ENCODE measurements around the gene NEK9.

NEK9 gene

DNA sequence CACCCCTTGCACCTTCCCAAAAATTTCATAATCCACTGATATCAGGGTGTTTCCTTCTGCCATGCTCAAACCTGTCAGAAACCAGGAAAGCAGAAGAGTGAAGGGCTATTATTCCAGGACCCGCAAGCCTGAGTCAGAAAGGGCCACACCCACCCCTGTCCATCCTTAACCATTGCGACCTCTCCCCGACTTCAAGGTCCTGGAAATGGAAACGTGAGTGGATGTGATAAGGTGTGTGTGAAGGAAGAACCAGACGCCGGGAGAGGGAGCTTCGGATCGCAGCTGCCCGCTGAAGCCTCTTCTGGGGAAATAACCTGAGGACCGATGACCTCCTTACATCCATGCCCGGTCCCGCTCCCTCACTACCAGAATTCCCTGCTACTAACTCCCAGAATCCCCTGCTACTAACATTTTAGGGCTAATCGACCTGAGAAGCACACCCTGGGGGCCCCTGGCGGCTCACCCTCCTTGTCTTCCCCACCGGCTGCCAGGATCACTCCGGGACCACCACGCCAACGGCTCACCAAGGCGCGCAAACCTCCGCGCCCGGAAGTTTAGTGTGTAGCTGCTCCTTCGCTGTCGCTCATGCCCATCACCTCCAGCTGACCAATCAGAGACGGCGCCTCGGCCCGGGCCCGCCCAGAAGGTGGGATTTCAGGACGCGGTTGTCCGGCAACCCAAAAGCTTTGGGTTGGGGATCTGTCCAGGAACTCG, 63.2 kb downstream of the NEK9 start, which contains the start of gene ACYP1:
Gene ACYP1, minus strand, starts transcription at position 534 of the 714 bp plus-strand sequence. Its CDS starts 471 bp downstream, at position 63.
- peak; percentile 94 to 97 (median 97) for DNase-seq

DNA sequence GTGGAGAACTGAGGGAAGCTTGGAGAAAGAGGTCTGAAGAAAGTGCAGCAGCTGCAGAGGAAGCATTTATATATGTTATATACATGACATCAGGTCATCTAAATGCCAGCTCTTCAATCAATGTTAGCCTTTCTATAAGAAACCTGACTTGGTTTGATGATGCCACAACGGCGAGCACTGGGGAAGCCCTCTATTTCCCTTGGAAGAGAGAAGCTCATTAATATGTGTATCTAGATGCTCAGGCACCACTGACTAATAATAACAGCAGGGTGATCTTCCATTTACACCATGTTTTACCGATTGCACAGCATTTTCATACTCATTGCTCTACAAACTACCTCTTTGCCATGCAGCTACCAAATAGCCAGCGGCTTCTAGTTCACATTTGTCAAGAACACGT, 63.8 kb downstream of the NEK9 start:
- DNase-seq: no peak

DNA sequence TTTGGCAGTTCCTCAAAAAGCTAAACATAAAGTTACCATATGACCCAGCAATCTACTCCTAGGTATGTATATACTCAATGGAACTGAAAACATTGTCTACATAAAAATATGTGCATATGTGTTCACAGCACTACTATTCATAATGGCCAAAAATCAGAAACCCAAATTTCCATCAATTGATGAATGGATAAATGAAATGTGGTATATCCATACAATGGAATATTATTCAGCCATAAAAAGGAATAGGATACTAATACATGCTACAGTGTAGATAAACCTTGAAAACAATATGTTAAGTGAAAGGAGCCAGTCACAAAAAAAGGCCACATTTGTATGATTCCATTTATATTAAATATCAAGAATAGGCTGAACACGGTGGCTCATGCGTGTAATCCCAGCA, 66.4 kb downstream of the NEK9 start:
- DNase-seq: no peak

DNA sequence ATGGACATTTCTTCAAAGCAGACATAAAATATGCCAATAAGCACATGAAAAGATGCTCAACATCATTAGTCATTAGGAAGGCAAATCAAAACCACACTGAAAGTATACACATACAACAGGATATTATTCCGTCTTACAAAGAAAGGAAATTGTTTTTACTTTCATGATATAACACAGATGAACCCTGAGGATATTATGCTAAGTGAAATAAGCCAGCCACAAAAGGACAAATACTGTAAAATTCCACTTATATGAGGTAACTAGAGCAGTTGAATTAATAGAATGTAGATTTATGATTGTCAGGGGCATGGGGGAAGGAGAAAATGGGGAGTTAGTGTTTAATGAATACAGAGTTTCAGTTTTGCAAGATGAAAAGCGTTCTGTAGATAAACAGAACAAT, 67.2 kb downstream of the NEK9 start:
- no peak for DNase-seq

DNA sequence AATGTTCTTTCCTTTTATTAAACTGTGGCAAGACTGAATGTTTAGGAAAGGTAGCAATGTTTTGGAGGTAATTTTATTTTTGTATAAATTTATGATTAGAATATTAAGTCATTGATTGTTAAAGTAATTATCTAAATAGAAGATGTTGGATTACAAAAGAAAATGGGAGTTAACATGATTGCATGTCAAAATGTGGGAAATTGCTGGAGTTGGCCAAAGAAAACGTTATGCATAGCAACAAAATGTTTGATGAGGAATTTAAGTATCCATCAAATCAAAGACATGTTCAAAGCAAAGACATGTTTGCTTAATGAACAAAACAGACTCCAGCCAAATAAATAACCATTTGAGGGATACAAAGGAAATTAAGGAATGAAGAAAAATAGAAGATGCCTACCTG, 72.4 kb downstream of the NEK9 start:
- no peak for DNase-seq

DNA sequence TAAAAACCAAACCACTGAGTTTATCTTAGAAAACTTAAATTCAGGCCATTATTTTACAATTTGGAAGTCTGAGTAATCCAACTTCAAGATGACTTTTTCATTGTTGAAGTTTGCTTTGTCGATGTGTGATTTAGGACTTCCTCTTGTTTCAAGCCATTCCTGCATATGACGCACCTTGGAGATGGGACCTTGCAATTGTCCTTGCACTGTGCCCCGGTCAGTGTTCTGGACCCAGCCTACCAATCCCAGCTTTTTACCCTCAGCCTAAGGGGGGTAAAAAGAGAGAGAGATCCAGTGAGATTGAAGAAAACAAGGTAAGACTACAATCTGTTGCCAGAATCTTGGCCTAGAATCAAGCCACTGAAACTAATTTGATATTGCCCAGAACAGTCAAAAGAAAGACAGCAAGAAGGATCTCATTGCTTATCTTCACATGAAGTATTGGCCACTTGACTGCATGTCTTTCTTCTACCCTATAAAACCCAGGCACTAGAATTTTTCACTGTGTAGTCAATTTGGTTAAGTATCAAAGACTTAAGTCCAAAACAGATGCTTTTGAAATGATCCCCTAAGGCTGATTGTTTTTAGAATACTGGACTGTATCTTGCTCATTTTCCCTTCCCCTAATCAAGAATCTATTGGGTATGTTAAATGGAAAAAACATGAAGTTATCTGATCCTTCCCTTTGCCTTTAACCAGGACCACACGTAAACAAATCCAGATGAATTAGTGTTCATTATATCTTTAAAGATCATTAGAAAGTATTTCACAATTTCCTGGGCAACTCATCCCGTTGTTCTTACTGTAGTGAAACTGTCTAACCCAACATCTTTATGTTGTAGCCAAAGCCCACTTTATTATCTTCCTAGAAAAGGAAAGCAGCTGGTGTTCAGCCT, 73.2 kb downstream of the NEK9 start:
- DNase-seq: no peak

DNA sequence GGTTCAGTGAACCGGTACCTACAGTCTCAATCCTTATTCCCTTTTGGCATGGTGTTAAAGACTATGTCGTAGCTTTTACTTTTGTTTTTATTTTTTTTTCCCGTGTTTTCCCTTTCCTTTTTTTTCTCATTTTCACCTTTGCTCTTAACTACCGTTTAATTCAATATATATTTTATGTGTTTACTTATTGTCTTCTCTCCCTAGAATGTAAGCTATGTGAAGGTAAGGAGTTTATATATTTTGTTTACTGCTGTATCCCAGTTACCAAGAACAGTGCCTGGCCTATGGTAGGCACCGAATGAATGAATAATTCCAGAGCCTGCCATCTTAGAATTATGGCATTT, 75.3 kb downstream of the NEK9 start:
- DNase-seq: no peak

DNA sequence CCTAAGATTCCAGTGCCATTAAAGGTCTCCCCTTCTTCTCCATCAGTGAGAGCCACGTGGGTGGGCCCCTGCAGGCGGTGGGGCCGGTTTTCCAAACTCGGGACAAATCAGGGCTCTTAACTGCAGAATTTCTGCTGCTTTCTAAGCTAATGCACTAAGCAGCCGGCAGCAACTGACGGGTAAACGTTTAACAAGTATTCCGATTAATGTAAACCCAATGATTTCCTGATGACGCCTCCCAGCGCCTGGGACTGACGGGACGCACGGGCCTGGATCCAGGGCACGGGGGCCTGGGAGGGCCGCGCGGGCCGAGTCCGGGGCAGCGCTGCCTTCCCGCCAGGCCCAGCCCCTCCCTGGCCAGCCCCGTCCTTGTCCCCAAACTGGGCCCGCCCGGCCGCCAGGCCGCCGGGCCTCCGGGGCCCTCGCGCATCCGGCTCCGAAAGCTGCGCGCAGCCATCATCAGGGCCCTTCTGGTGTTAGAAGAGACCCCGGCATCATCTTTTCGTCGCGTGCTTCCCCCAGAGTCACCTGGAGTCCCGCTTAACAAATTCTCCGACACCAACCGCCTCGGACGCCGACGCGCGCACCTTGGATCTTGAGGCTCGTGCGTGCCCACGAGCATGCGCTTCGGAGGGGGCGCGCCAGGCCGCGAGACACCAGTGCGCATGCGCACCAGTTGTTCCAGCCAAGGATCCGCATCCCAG, 75.8 kb downstream of the NEK9 start, which contains the start of gene MLH3:
Gene MLH3, minus strand, starts transcription at position 616 of the 704 bp plus-strand sequence. CDS start 1,812 bp downstream, outside the sequence.
- DNase-seq: peak; percentile 90 to 97 (median 96)

DNA sequence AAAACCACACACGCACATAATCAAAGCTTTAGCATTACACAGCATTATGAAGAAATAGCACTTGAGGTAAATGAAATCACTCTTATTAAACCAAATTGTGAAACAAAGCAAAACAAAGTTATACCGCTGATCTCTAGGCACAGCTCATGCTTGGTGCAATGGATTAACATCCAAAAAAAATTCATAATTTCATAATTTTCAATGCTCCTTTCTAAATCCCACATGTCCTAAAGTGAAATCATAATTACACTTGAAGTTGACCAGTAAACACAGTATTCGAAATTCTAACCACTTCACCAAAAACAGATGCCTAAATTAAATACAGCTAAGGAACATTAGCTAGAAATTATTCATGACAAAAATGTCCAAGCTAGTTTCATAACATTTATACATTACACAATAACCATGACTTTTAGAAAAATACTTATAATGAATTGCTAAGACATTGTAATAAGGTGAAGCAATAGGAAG, 77.1 kb downstream of the NEK9 start:
- DNase-seq: no peak

DNA sequence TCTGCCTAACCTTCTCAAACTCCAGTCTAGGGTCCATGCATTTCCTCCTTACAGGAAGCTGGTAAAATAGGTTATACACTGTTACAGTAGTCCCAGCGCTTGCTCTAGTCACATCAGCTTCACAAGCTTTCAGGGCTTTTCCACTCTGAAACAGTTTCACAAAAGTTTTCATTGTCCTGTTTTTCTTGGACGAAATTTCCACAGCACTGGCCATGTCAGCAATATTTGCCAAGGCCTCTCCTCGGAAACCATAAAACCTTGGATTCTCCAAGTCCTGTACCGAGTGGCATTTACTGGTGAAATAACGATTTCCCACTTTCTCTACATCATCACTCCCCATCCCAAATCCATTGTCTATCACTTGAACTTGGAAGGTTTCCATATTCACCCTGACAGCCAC, 77.7 kb downstream of the NEK9 start:
- DNase-seq: no peak

DNA sequence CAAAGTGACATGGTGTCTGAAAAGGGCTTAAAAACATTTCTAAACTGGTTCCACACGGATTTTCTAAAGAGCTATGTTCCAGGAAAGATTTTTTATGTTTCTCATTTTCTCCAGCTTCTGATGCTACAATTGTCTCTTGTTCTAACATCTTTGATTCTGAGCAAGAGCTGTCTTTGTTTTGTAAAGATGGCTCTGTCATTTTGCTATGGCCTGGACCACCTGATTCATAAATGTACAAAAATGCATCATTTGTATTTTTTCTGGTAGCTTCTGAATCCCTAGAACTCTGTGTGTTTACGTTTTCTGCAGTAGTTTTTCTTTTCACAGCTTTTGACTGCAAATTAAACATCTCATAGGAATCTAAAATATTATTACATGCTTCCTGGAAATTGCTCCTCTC, 78.7 kb downstream of the NEK9 start:
- no peak for DNase-seq

DNA sequence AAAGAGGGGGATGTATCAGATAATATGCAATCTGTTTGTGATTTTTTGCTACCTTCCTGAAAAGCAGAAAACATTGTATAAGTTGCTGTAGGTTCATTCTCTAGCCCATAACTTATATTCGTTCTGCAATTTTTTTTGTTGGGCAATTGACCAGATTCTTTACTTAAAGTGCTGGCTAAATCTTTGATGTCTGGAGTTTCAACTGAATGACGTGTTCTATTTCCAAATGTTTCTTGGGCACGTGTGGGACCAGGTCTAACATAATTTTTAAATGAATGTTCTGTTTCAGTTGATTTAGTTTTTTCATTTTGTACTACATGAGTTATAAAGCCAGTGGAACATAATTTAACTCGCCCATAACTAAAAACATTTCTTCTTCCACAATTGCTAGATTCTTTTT, 79.3 kb downstream of the NEK9 start:
- DNase-seq: no peak

DNA sequence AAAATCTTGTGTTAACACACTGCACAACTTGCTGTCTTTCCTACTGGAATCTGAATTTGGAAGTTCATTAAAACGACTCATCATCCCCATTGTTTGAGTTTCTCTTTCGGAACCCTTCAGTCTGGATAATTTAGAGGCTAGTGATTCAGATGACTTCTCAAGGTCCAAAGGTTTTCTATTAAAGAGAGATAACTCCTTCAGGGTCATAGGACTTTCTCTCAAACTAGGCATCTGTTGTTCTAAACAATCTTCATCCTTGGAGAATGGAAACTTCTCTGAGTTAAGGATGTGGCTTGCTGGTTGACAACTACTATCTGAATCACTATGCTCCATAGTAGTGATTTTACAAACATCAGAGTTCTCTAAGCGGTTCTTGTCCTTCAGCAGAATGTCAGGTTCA, 79.9 kb downstream of the NEK9 start:
- no peak for DNase-seq

DNA sequence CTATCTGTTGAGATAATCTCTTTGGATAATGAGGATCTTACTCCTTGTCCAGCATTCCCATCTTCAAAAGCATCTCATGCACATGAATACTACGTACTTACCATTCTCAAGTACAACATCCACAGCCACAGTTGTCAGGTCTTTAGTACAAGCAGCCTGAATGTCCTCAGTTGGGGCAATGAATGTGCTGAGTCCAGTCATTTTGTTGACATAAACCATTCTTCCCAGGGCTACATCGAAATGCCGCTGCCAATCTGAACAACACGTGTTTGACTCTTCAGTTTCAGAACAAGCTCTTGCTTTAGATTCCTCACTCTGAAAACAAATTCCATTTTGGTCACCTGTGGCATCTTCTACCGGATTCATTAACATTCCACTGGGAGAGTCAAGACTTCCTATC, 80.6 kb downstream of the NEK9 start:
- DNase-seq: no peak

DNA sequence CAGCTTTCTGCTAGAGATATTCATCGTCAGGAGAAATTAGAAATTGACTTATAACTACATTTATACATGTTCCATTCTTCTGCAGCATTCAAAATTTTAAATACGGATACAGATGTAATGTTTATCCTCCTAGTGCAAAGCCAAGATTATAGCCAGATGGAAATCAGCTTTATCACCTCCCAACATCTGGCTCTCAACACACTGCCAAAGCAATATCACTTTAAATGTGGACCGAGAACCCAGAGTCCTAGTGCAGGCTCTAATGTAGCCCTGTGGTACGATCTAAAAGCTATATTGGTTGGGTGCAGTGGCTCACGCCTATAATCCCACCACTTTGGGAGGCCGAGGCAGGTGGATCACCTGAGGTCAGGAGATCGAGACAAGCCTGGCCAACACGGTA, 82.1 kb downstream of the NEK9 start:
- no peak for DNase-seq

DNA sequence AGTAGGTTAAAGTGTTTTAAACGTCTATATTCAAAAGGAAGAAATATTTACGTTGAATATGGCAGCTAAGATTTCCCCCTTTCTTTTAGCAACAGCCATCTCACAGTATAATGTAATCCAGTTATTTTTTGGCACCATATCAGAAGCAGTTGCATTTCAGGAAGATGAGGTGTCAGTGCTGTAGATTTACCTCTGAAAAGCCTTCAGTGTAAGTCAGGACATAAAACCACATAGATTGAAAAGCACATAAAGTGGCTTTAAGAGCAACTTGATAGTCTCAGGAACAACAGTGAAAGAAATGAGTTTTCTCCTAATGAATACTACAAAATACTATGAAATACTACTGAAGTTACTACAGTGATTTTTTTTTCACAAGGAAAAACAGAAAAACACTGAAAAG, 82.5 kb downstream of the NEK9 start:
- DNase-seq: no peak

DNA sequence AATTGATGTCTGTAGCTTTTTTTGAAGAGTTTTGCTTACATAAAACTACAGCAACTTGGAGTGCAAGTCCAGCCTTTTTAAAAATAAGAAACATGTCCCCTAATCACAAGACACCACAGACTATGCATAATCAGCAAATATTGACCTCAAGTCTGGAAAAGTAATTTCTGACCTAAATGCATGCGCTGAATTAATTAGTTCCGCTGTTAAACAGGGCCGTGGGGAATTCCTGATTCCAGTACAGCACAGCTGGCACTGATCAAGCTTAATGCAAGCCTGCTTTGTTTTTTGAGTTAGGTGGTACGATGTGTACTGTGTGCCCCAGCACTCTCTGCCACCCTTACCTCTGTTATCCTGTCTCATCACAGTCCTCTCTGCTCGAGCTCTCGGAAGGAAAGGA, 84.8 kb downstream of the NEK9 start:
- DNase-seq: no peak

DNA sequence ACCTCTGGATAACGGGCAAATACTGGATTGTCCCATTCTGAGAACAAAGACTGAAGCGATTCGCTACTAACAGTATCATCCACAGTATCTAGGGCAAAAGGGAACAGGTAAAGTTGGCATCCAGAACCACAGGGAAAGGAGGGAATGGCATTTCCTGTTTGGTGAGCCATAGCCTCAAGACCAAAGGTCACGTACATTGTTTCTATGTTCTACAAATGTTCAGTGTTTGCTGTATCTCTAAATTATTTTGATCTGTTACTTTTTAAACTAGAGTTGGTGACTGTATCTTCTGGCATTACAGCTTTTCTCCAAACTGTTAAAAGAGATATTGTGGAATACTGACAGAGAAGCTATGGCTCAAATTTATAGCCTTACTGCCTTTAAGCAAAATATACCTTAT, 85.2 kb downstream of the NEK9 start:
- no peak for DNase-seq

DNA sequence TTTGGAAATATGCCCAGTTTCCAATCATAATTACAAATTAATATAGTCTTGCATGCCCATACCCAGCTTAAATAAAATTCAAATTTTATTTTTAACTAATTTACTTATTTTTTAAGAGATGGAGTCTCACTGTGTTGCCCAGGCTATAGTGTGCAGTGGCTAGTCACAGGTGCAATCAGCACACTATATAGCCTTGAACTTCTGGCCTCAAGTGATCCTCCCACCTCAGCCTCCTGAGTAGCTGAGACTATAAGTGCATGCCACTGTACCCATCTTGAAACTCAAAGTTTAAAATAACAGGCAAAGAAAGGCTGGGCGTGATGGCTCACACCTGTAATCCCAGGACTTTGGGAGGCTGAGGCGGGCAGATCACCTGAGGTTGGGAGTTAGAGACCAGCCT, 85.9 kb downstream of the NEK9 start:
- DNase-seq: no peak

DNA sequence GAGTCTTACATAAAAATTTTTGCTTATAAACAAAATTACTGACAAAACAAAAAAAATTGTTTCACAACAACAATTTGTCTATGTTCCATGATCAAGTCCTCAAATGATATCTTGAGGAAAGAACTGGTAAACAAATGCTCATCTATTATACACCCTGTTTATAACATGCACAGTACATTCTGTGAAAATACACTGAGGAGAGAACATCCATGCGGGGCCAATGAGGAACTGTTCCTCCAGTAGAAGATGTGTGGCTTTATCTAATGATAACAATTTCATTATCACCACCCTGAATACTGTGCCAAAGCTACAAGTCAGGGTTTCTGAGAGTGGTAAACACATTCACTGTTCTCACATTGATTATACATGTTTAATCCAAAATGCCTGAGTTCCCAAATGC, 86.3 kb downstream of the NEK9 start:
- DNase-seq: no peak

DNA sequence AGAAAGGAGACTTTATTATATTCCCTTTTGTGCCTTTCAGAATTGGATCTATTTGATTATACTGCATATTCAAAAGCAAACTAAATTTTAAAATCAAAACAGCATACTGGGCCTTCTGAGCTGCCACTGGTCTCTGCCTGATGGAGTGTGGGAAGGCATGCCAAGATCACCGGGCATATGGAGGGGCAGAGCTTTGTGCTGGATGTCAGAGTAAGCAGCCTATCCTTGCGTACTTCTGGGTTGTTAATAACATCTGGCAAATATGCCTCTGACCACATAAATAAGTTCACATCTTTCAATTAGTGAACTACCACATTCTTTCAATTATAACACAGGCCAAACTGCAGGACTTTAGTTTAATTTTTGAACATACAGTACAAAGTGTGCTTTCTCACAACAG, 93.9 kb downstream of the NEK9 start:
- DNase-seq: no peak

DNA sequence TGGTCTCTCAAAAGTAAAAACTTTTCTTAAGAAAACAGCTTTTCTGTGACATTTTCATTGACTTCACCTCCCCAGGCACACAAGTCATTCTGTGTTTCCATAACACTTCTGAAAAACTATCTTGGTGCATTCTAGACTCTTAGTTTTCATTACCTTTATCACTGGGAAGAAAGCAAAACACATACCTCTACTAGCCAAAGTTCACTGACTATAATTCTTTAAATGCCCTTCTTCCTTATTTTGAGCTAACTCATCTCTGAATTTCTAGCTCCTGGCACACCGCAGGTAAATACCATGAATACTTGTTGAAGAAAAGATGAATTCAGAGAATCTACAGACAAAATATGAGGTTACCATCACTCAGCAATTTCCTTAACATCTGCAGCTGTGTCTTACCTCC, 96.7 kb downstream of the NEK9 start:
- no peak for DNase-seq
